BJ (cell line): ENCODE results near the gene TMEM50B. TPM values are rescaled to one million over a fixed set of nuclear protein-coding genes. Genes with fewer than 3 reads are reported as not detected.
"Not testable (repeated sequence)": the region's sequence is repeated elsewhere in the genome, so short reads cannot be mapped to it uniquely, and the experiment has no call there.

Experiments
- CTCF ChIA-PET: fragments of 350-600 bp; formaldehyde crosslinking; extraction: SDS; loops from one replicate; lab custom pipeline; 2021; ENCODE audit warnings: antibody characterized with exemption, inconsistent platforms; lab: Yijun Ruan, JAX
- POLR2A ChIA-PET: fragments of 300-600 bp; sonication (Branson Sonifier 250); formaldehyde crosslinking; extraction: SDS; loops from one replicate; lab custom pipeline; 2021; ENCODE audit warnings: antibody characterized with exemption; lab: Charles Lee
- DNase-seq: peaks from one replicate; pipeline ENCODE4 v3.0.0-alpha.2; 2011; ENCODE audit warnings: low read depth
- H3K27me3 ChIP-seq: 2 replicates; pipeline ENCODE4 v1.6.0; 2011; ENCODE audit warnings: low read length; ENCODE audit not compliant: control insufficient read depth, insufficient read depth
- H3K36me3 ChIP-seq: 2 replicates; pipeline ENCODE4 v1.5.1; 2011; ENCODE audit warnings: low read length; ENCODE audit not compliant: control insufficient read depth, insufficient read depth
- H3K4me3 ChIP-seq: 2 replicates; pipeline ENCODE4 v1.5.1; 2011; ENCODE audit warnings: low read depth, mild to moderate bottlenecking, control low read depth, low read length
- CTCF ChIP-seq: IDR thresholded peaks from 2 replicates; pipeline ENCODE4 v1.5.1; 2011; ENCODE audit warnings: low read depth, mild to moderate bottlenecking, control low read depth, inconsistent platforms, low read length, moderate library complexity; ENCODE audit not compliant: insufficient read depth
- polyA plus RNA-seq: library from polyadenylated mRNA; depleted of rRNA; stranded (reverse); fragments of >200 nt; gene quantifications from 2 replicates; pipeline ENCODE4 v1.2.3, GENCODE V29; 2011

TMEM50B gene
- polyA plus RNA-seq, 1 experiment, result 23.5 TPM

GRCh38 chr21:33512481-33512880 lies 32.7 kb upstream of the TMEM50B start:
- Histone ChIP-seq H3K4me3 (no peak overlapping the region), H3K36me3 (peaks cover 5% of the 10 kb centered on the region), H3K27me3 (no peaks in the 10 kb centered on the region)
- TF ChIP-seq CTCF, result no peak
- DNase-seq, result no peak
- POLR2A ChIA-PET, result no interaction called here
- CTCF ChIA-PET, result no interaction called here

- ChIA-PET POLR2A (no interaction called here), CTCF (no interaction called here)
- Histone ChIP-seq H3K4me3 (no peak overlapping the region), H3K36me3 (peaks cover 5% of the 10 kb centered on the region), H3K27me3 (no peaks in the 10 kb centered on the region)
- DNase-seq, result no peak
- no peak for TF ChIP-seq CTCF
These were observed 31.9 kb upstream of the TMEM50B start for GRCh38 chr21:33511639-33512038.

GRCh38 chr21:33510826-33511225 lies 31.1 kb upstream of the TMEM50B start:
- TF ChIP-seq CTCF, result no peak
- no peaks in the 10 kb centered on the region for H3K27me3 ChIP-seq
- DNase-seq, result no peak
- no peak overlapping the region for H3K4me3 ChIP-seq
- H3K36me3 ChIP-seq, result peaks cover 6% of the 10 kb centered on the region
- ChIA-PET POLR2A (no interaction called here), CTCF (no interaction called here)

- H3K36me3 ChIP-seq, POLR2A ChIA-PET, DNase-seq, H3K27me3 ChIP-seq, CTCF ChIA-PET, H3K4me3 ChIP-seq: not testable (repeated sequence)
These were observed 27.2 kb upstream of the TMEM50B start for GRCh38 chr21:33507003-33507402.

- no peak for TF ChIP-seq CTCF
- Histone ChIP-seq H3K27me3 (no peaks in the 10 kb centered on the region), H3K4me3 (no peak overlapping the region), H3K36me3 (peaks cover 5% of the 10 kb centered on the region)
- CTCF ChIA-PET, result interaction anchor here (1.0 kb wide), 1 partner anchor 12 kb away, joined by 3 read pairs; no protein-coding TSS in a partner anchor
- no peak for DNase-seq
- POLR2A ChIA-PET, result no interaction called here
These were observed 26.1 kb upstream of the TMEM50B start for GRCh38 chr21:33505833-33506232.

GRCh38 chr21:33496345-33496744 lies 16.6 kb upstream of the TMEM50B start:
- no peaks in the 10 kb centered on the region for H3K36me3 ChIP-seq
- ChIA-PET POLR2A (no interaction called here), CTCF (no interaction called here)
- peaks cover 4% of the 10 kb centered on the region for H3K27me3 ChIP-seq
- DNase-seq, result no peak
- no peak for TF ChIP-seq CTCF
- H3K4me3 ChIP-seq, result no peak overlapping the region
